ENCODE measurements around the gene SPAG7.
A peak's percentile ranks its signal among the peaks of the same experiment; 100 is the strongest.

Gene SPAG7

GRCh38 chr17:4973256-4974114, 5.9 kb upstream of the SPAG7 start:
- DNase-seq: no peak

- no peak for DNase-seq
Measured at GRCh38 chr17:4972752-4973151, 5.1 kb upstream of the SPAG7 start.

GRCh38 chr17:4972322-4972721, 4.7 kb upstream of the SPAG7 start:
- no peak for DNase-seq

GRCh38 chr17:4971826-4972225, 4.2 kb upstream of the SPAG7 start:
- DNase-seq: no peak

GRCh38 chr17:4970273-4970672, 2.7 kb upstream of the SPAG7 start:
- DNase-seq: no peak

- DNase-seq: no peak
Measured at GRCh38 chr17:4969551-4970173, 2.0 kb upstream of the SPAG7 start.

- no peak for DNase-seq
Measured at GRCh38 chr17:4969047-4969550, 1.5 kb upstream of the SPAG7 start.

GRCh38 chr17:4968486-4969046, 949 bp upstream of the SPAG7 start:
- no peak for DNase-seq

GRCh38 chr17:4966844-4967538, 626 bp downstream of the SPAG7 start:
- DNase-seq: peak; percentile 88

- DNase-seq: no peak
Measured at GRCh38 chr17:4965311-4965986, 2.2 kb downstream of the SPAG7 start.

GRCh38 chr17:4960279-4960922, 7.2 kb downstream of the SPAG7 start:
- DNase-seq: no peak

GRCh38 chr17:4959261-4959965, 8.2 kb downstream of the SPAG7 start:
- no peak for DNase-seq

GRCh38 chr17:4958102-4958501, 9.5 kb downstream of the SPAG7 start:
- no peak for DNase-seq

- DNase-seq: peak; percentile 21
Measured at GRCh38 chr17:4956493-4957061, 11.0 kb downstream of the SPAG7 start.

- DNase-seq: no peak
Measured at GRCh38 chr17:4955091-4955490, 12.5 kb downstream of the SPAG7 start.

- no peak for DNase-seq
Measured at GRCh38 chr17:4953451-4953961, 14.1 kb downstream of the SPAG7 start.

- no peak for DNase-seq
Measured at GRCh38 chr17:4951486-4951885, 16.1 kb downstream of the SPAG7 start.

- DNase-seq: no peak
Measured at GRCh38 chr17:4950746-4951204, 16.8 kb downstream of the SPAG7 start, which contains the start of gene ENO3. TSS of gene ENO3 (plus strand) at chr17:4951119. CDS start at chr17:4951830, 711 bp downstream.

GRCh38 chr17:4950075-4950745, 17.4 kb downstream of the SPAG7 start:
- DNase-seq: peak; percentile 12
